GM10266 (cell line): ENCODE data around the gene PARL.

Source experiments
- DNase-seq: peaks from one replicate; pipeline ENCODE4 v3.0.0; 2012; ENCODE audit errors: extremely low spot score
- TF ChIP-seq, protein P1 (sequence below): IDR thresholded peaks from 2 replicates; pipeline ENCODE4 v1.5.1; 2012; ENCODE audit warnings: mild to moderate bottlenecking, low read depth; ENCODE audit not compliant: control insufficient read depth, insufficient read depth; ENCODE audit errors: missing control alignments

The PARL gene

DNA sequence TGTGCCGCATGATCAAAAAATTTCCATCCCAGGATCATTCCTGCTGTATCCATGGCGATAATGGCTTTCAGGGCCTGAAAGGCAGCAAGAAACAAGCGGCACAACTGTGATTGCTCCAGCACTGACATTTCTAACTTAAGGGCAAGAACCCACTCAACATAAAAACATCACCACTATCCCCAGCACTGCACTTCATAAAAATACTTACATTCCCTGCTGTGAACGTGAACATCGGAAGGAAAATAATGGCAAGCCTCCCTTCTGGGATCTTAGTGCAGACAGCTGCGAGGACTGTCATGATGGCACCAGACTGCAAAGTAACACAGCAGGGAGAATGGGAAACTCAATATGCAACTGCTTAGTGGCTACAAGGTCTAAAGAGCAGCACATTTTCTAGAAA is 51.2 kb downstream of the PARL start:
- no peak for DNase-seq

DNA sequence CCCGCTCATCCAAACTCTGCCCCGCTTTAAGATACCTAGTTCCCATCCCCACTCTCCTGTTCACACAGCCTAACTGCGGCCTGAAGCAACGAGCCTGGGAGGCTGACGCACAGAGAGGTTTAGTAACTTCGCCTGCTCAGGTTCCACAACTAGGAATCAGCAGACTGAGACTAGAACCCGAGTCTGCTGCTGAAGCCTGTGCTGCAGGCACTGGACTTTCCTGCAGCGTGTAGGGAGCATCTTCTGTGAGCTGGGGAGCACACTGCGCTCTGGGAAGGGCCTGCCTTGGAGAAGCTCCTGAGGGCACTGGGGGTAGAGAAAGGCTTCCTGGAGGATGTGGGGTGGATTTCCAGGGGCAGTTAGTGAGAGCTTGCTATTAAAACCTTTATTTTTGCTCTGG is 54.5 kb downstream of the PARL start:
- DNase-seq, result no peak
- TF ChIP-seq, protein P1, sequence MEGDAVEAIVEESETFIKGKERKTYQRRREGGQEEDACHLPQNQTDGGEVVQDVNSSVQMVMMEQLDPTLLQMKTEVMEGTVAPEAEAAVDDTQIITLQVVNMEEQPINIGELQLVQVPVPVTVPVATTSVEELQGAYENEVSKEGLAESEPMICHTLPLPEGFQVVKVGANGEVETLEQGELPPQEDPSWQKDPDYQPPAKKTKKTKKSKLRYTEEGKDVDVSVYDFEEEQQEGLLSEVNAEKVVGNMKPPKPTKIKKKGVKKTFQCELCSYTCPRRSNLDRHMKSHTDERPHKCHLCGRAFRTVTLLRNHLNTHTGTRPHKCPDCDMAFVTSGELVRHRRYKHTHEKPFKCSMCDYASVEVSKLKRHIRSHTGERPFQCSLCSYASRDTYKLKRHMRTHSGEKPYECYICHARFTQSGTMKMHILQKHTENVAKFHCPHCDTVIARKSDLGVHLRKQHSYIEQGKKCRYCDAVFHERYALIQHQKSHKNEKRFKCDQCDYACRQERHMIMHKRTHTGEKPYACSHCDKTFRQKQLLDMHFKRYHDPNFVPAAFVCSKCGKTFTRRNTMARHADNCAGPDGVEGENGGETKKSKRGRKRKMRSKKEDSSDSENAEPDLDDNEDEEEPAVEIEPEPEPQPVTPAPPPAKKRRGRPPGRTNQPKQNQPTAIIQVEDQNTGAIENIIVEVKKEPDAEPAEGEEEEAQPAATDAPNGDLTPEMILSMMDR, result no peak

More for the DNA sequence above, 51.2 kb downstream of the PARL start:
- TF ChIP-seq, protein P1, result no peak

DNA sequence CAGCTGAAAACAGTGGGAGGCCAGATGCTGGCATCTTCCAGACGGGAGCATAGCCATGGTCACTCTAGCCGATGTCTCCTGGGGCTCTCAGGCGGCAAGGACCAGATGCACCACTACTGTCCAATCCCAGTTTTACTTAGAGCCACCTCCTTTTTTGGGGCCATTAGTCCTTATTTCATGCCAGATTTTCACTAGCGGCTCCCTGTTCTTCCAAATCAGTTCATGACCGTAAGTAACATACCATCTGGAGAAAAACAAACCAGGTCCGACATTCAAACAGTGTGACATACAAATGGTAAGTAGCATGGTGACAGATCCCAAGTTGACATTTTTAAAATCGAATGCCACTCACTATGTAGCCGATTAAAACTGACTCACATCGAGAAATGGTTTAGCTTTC is 55.2 kb downstream of the PARL start:
- no peak for DNase-seq
- TF ChIP-seq, protein P1, result no peak

DNA sequence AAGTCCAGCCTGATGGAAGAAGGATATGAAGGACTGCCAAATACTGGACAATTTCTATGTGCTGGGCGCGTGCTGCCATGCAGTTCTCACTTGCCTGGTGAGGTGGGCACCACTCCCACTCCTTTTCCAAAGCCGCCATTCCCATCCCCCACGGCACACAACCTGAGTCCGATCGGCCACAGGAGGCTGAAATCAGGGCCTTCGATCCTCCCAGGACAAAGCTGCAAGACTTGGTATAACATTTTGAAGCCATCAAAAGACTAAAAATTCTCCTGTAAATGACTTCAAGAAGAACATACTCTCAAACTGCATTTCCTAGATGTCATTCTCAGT is 56.2 kb downstream of the PARL start:
- TF ChIP-seq, protein P1, result no peak

DNA sequence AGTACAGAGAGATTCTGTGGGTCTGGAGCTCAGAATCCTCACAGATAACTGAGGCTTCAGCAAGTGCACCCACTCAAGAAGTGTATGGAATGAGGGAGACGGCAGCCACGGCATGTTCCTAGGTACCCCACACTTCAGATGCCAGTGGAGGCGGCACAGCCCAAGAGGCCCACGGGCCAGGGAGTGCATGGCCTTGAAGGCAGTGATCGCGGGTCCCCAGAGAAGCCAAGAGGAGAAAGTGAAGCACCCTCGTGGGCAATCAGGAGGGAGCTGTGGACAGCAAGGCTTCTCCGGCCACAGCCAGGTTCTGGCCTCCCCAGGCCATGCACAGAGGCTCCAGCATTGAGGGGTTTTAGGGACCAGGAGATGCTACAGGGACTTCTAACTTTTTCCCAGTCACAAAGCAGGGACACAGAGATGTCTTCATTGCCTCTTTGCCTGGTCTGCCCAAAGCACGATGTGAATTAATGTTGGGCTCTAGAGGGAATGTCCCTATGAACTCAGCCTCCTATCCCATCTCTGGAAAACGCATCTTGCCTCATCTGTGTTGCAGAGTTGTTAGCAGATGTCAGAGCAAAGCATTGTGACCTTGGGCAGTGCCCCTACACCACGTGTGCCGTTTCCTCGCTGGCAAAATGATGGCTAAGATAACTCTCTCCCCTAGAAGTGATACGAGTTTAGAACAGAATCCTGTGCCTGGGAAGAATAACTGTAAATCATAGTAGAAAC is 56.7 kb downstream of the PARL start:
- TF ChIP-seq, protein P1, result no peak
- no peak for DNase-seq

More for the DNA sequence above, 56.2 kb downstream of the PARL start:
- DNase-seq, result no peak

DNA sequence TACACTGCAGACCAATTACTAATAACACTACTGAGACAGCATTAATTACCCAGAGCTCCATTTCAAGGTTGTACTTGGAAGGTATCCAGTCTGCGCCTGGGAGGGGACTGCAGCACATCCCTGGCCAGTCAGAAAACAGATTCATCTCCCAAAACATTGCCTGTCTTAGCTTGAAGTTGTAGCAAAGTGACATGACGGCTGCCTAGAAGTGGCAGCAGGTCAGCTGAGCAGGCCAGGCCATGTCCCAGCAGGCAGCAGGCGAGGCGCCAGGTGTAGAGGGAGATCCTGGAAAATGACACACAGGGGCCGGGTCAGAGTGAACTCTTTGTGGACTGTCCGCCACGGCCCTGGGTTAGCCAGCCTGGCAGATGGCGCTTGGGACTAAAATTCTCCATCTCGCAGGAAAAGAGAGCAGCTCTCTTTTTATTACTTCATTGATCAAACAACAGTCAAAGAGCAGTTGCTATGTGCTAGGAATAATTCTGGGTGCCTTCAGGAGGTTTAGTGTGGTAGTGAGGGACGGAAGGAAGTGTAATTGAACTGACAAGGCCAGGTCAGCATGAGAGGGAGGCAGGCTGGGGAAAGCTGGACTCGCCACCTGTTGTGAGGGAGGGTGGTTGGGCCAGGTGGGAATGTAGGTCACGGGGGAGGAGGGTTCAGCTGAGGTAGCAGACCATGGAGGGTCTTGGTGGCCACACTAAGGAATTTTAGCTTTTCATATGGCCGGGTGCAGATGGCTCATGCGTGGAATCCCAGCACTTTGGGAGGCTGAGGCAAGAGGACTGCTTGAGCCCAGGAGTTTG is 58.0 kb downstream of the PARL start:
- TF ChIP-seq, protein P1, result no peak

More for the DNA sequence above, 58.0 kb downstream of the PARL start:
- DNase-seq, result no peak
